NCI-H82 treated with DMSO at 0.1 percent for 48 hours (cell line): ENCODE data around the gene NDUFA13.

Experiments used
- DNase-seq: peaks from one replicate; lab custom pipeline; 2025; ENCODE audit not compliant: unreplicated experiment; lab: John Stamatoyannopoulos, UW

The NDUFA13 gene

DNA sequence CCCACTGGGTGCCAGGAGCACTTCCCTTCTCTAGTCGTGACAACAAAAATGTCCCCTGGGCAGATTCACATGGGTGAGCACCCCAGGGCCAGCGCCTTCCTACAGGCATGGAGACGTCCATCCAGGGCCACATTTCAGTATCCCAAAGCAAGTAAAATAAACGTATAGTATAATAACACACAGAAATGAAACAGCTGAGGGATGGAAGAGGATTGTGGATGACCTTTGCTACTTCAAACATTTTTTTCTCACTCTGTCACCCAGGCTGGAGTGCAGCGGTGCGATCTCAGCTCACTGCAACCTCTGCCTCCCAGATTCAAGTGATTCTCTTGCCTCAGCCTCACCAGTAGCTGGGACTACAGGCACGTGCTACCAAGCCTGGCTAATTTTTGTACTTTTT is 50.3 kb downstream of the NDUFA13 start:
- DNase-seq = no peak

DNA sequence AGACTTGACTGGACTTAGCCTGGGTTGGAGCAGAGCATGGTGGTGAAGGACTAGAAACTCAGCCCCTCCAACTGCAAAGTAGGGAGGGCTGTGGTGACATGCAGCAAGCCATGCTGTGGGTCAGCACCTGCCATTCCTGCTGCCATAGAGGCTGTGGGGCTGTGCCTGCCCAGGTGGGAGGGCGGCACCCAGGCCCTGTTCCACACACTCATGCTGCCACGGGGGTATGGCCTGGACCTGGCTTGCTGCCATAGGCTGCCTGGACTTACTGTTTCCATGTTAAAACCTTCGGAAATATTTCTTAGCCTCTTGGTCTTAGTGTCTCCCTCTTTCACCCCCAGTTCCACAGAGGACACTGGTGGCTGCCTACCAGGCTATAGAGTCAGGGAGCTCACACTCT is 51.4 kb downstream of the NDUFA13 start:
- DNase-seq = no peak

DNA sequence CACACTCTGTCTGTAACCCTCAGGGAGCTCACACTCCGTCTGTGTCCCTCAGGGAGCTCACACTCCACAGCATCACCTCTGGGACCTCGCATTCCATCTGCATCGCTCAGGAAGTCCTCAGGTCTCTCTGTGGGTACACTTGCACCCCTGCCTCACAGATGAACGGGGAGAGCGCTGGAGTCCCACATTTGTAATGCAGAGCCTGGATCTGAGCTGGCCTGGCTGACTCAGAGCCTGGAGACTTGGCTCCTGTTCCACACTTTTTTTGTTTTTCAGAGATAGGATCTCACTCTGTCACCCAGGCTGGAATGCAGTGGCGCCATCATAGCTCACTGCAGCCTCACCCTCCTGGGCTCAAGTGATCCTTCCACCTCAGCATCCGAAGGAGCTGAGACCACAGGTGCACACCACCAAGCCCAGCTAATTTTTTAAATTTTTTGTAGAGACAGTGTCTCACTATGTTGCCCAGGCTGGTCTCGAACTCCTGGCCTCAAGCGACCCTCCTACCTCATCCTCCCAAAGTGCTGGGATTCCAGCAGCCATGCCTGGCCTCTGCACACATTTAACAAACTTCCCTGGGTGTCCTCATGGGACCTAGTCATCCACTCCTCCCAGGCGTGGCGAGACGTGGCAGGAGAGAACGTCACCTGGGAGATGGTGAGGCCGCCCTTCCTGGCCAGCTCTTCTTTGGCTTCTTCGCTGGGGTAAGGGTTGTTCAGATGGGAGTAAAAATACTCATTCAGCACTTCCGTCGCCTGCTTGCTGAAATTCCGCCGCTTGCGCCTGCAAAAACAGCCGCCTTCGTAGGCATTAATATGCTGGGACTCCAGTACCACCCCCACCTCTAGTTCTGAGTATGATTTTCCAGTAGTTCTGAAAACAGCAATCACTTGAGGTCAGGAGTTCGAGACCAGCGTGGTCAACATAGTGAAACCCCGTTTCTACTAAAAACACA is 53.1 kb downstream of the NDUFA13 start:
- no peak for DNase-seq

- DNase-seq = no peak
These were observed 54.5 kb downstream of the NDUFA13 start for GRCh38 chr19:19570571-19570970.

DNA sequence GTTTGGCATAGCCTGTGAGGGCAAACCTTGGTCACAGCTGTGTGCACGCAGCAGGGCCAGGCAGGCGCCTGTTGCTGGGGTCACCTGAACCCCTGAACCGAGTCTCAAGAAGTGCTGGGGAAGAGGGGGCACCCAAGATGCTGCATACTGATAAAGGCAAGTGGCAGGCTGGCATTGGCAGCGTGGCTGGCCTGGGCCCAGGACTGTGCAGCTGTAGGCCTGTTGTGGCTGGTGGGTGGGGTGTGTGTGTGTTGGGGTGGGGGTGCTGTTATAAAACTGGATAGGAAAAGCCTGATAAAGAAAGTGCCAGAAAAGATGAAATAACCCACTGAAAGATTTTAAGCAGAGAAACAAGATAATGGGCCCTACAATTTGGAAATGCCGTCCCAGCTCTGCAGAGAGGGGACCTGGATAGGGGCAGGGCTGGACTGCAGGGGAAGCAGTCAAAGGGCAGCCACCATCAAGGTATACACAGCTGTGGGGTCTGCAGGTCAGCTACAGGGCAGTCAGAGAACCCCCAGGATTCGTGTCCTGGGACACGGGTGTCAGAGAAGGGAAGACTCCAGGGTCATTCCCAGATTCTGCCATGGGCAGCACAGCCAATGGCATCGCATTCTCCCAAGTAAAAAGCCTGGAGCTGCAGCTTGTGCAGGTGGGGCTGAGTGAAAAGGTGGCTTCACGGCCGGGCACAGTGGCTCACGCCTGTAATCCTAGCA is 55.2 kb downstream of the NDUFA13 start:
- DNase-seq = no peak

- no peak for DNase-seq
These were observed 59.4 kb downstream of the NDUFA13 start for GRCh38 chr19:19575411-19575810.
